ENCODE measurements around the gene SEPTIN5.

SEPTIN5 gene

GRCh38 chr22:19714312-19715187, at the start of gene SEPTIN5:
SEPTIN5 (plus strand) TSS chr22:19714503; CDS start chr22:19714589, 86 bp downstream.
- no peak for TF ChIP-seq CTCF (IDR thresholded peaks at IDR 0.05; ENCODE audit: extremely low read depth, missing control alignments)
- DNase-seq (ENCODE audit: low spot score): no peak

GRCh38 chr22:19664951-19665783, 49.1 kb upstream of the SEPTIN5 start:
- no peak for TF ChIP-seq CTCF (IDR thresholded peaks at IDR 0.05; ENCODE audit: extremely low read depth, missing control alignments)
- DNase-seq (ENCODE audit: low spot score): no peak

- TF ChIP-seq CTCF (IDR thresholded peaks at IDR 0.05; ENCODE audit: extremely low read depth, missing control alignments): no peak
- no peak for DNase-seq (ENCODE audit: low spot score)
Observed at GRCh38 chr22:19665784-19666672, 48.3 kb upstream of the SEPTIN5 start.

GRCh38 chr22:19666673-19667593, 47.4 kb upstream of the SEPTIN5 start:
- no peak for TF ChIP-seq CTCF (IDR thresholded peaks at IDR 0.05; ENCODE audit: extremely low read depth, missing control alignments)

GRCh38 chr22:19667872-19668740, 46.2 kb upstream of the SEPTIN5 start:
- DNase-seq (ENCODE audit: low spot score): no peak
- no peak for TF ChIP-seq CTCF (IDR thresholded peaks at IDR 0.05; ENCODE audit: extremely low read depth, missing control alignments)

More at GRCh38 chr22:19666673-19667593, 47.4 kb upstream of the SEPTIN5 start:
- no peak for DNase-seq (ENCODE audit: low spot score)
